CD14-positive monocyte (primary cell): Measurements from ENCODE around the gene PRODH2. TPM values are rescaled to one million over a fixed set of nuclear protein-coding genes. Genes with fewer than 3 reads are reported as not detected.

Experiments used
- DNase-seq, 3 donors: peaks; one replicate each; pipeline ENCODE4 v3.0.0-alpha.2; 2011 to 2022
- H2AFZ ChIP-seq: 2 replicates; pipeline ENCODE4 v1.6.0; 2012; ENCODE audit warnings: mild to moderate bottlenecking, low read depth, low read length, inconsistent platforms; ENCODE audit not compliant: insufficient read depth, poor library complexity, severe bottlenecking
- H3K27ac ChIP-seq, 2 donors: 1 replicate in 1 of 2; 2 replicates in 1 of 2; pipeline ENCODE4 v1.5.1; 2012 to 2013; ENCODE audit warnings: low read length in 2 of 2, control low read depth in 1 of 2, inconsistent platforms in 1 of 2, low read depth in 1 of 2, mild to moderate bottlenecking in 1 of 2
- H3K27me3 ChIP-seq, 2 donors: one replicate each; pipeline versions ENCODE4 v1.6.0 to v1.6.1; 2011 to 2013; ENCODE audit warnings: low read length in 2 of 2; ENCODE audit not compliant: control insufficient read depth in 2 of 2, insufficient read depth in 2 of 2
- H3K36me3 ChIP-seq, 2 donors: replicated peaks in 1 of 2; 1 replicate in 1 of 2; 2 replicates in 1 of 2; pipeline versions ENCODE4 v1.5.1 to v1.6.1; 2012 to 2013; ENCODE audit warnings: low read length in 2 of 2, control low read depth in 1 of 2, inconsistent platforms in 1 of 2, mild to moderate bottlenecking in 1 of 2; ENCODE audit not compliant: insufficient read depth in 2 of 2, control insufficient read depth in 1 of 2
- H3K4me1 ChIP-seq, 2 donors: 1 replicate in 1 of 2; 2 replicates in 1 of 2; pipeline versions ENCODE4 v1.5.1 to v1.6.1; 2012 to 2013; ENCODE audit warnings: low read length in 2 of 2, control low read depth in 1 of 2, inconsistent platforms in 1 of 2, mild to moderate bottlenecking in 1 of 2, moderate library complexity in 1 of 2; ENCODE audit not compliant: insufficient read depth in 2 of 2, control insufficient read depth in 1 of 2
- H3K4me2 ChIP-seq: replicated peaks from 2 replicates; pipeline ENCODE3; 2012; ENCODE audit warnings: low read length, moderate library complexity, mild to moderate bottlenecking; ENCODE audit not compliant: poor library complexity, severe bottlenecking; ENCODE audit errors: extremely low read depth
- H3K4me3 ChIP-seq, 3 experiments: fragments of 200-600 bp in 1 of 3; sonication (generic) in 1 of 3; replicated peaks in 1 of 3; 1 replicate in 2 of 3; 2 replicates in 1 of 3; pipeline ENCODE4 v1.5.1; 2011 to 2013; ENCODE audit warnings: low read length in 3 of 3, mild to moderate bottlenecking in 3 of 3, control low read depth in 2 of 3, low read depth in 2 of 3, inconsistent platforms in 1 of 3, moderate library complexity in 1 of 3
- H3K79me2 ChIP-seq: 2 replicates; pipeline ENCODE4 v1.6.0; 2012; ENCODE audit warnings: mild to moderate bottlenecking, control low read depth, inconsistent platforms, low read length, moderate library complexity; ENCODE audit not compliant: insufficient read depth
- H3K9ac ChIP-seq: 2 replicates; pipeline ENCODE4 v1.6.0; 2017; ENCODE audit warnings: low read length, mild to moderate bottlenecking; ENCODE audit not compliant: insufficient read depth, poor library complexity, severe bottlenecking
- H3K9me3 ChIP-seq, 2 donors: replicated peaks in 1 of 2; 1 replicate in 1 of 2; 2 replicates in 1 of 2; pipeline versions ENCODE4 v1.5.1 to v1.6.1; 2012 to 2013; ENCODE audit warnings: low read length in 2 of 2, control low read depth in 1 of 2; ENCODE audit not compliant: control insufficient read depth in 1 of 2, insufficient read depth in 1 of 2
- H4K20me1 ChIP-seq: 2 replicates; pipeline ENCODE4 v1.6.0; 2012; ENCODE audit warnings: mild to moderate bottlenecking, low read length, control low read depth, moderate library complexity; ENCODE audit not compliant: insufficient read depth
- H3K27ac Mint-ChIP-seq, 7 donors: one replicate each; pipeline ENCODE4 v1.8.0; 2020; ENCODE audit warnings: mild to moderate bottlenecking in 7 of 7, mixed read lengths in 7 of 7, moderate library complexity in 6 of 7, inconsistent platforms in 2 of 7
- H3K27me3 Mint-ChIP-seq, 3 donors: one replicate each; pipeline ENCODE4 v1.8.0; 2021 to 2022; ENCODE audit warnings: low read depth in 3 of 3, mild to moderate bottlenecking in 3 of 3, mixed read lengths in 3 of 3, moderate library complexity in 3 of 3, inconsistent platforms in 1 of 3
- H3K36me3 Mint-ChIP-seq, 2 donors: one replicate each; pipeline ENCODE4 v1.8.0; 2020; ENCODE audit warnings: mixed read lengths in 2 of 2, inconsistent platforms in 1 of 2, mild to moderate bottlenecking in 1 of 2
- H3K4me1 Mint-ChIP-seq: one replicate; pipeline ENCODE4 v1.8.0; 2020; ENCODE audit warnings: mild to moderate bottlenecking, mixed read lengths
- H3K4me3 Mint-ChIP-seq, 2 donors: one replicate each; pipeline ENCODE4 v1.8.0; 2020; ENCODE audit warnings: mild to moderate bottlenecking in 2 of 2, mixed read lengths in 2 of 2, moderate library complexity in 1 of 2
- H3K9me3 Mint-ChIP-seq, 7 donors: one replicate each; pipeline ENCODE4 v1.8.0; 2020 to 2022; ENCODE audit warnings: mixed read lengths in 7 of 7, mild to moderate bottlenecking in 6 of 7, moderate library complexity in 6 of 7, inconsistent platforms in 2 of 7
- WGBS: methylation state at CpG from one replicate; pipeline ENCODE4 v1.1.5; 2013; ENCODE audit warnings: missing lambda C conversion rate; ENCODE audit not compliant: insufficient coverage; 5-methylcytosine and 5-hydroxymethylcytosine counted together
- intact Hi-C, 2 donors: fragments of 100-400 bp; cut with micrococcal nuclease; formaldehyde crosslinking; loops; one replicate each; pipeline versions ENCODE4 v1.15.0 to v1.15.1; 2023
- polyA plus RNA-seq, 3 donors: library from polyadenylated mRNA; depleted of rRNA in 1 of 3; unstranded in 2 of 3; stranded (reverse) in 1 of 3; fragments of 300-500 nt in 2 of 3; fragments of >200 nt in 1 of 3; fragmentation: Illumina TruSeq in 2 of 3; gene quantifications; 1 replicate in 2 of 3; 2 replicates in 1 of 3; pipeline ENCODE4 v1.2.3, GENCODE V29; 2012 to 2021
- TF ChIP-seq, protein P1 (sequence below): fragments of 200-600 bp; IDR thresholded peaks from one replicate; pipeline ENCODE4 v1.8.0; 2022; ENCODE audit warnings: antibody characterized with exemption, mild to moderate bottlenecking

Gene PRODH2
- polyA plus RNA-seq, 3 donors: not detected

DNA sequence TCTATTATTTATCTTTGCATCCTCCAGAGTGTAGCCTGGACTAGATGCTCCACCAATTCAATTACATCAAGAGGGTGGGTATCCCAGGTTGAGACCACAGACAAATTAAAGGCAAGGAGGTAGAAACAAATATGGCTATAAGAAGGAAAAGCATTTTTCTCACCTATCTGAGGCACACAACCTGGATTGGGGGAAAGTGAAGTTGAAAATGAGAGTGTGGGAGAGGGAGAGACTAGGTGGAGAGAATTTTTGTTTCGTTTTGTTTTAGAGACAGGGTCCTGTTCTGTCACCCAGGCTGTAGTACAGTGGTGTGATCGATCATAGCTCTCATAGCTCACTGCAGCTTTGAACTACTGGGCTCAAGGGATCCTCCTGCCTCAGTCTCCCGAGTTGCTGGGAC lies 5.8 kb upstream of the PRODH2 start:
- 41% methylated on average over 2 of the region's 3 CpGs for WGBS
- intact Hi-C loops: no loop called here
- Histone ChIP-seq H3K9ac (no peak overlapping the region), H2AFZ (no peak overlapping the region), H4K20me1 (no peaks in the 10 kb centered on the region), H3K9me3 (no peaks in the 10 kb centered on the region), H3K27me3 (peaks cover 0 to 3% of the 10 kb centered on the region in 2 donors), H3K4me3 (no peak overlapping the region), H3K4me2 (no peak overlapping the region), H3K79me2 (no peaks in the 10 kb centered on the region), H3K36me3 (no peaks in the 10 kb centered on the region), H3K4me1 (no peaks in the 10 kb centered on the region), H3K27ac (no peak overlapping the region)
- Mint-ChIP-seq H3K36me3 (no peaks in the 10 kb centered on the region), H3K4me1 (no peaks in the 10 kb centered on the region), H3K4me3 (no peak overlapping the region), H3K27ac (no peak overlapping the region), H3K27me3 (peaks cover 1 to 10% (median 9%) of the 10 kb centered on the region in 3 donors), H3K9me3 (peaks cover 0 to 3% (median 0%) of the 10 kb centered on the region in 7 donors)
- DNase-seq: no peak
- TF ChIP-seq, protein P1, sequence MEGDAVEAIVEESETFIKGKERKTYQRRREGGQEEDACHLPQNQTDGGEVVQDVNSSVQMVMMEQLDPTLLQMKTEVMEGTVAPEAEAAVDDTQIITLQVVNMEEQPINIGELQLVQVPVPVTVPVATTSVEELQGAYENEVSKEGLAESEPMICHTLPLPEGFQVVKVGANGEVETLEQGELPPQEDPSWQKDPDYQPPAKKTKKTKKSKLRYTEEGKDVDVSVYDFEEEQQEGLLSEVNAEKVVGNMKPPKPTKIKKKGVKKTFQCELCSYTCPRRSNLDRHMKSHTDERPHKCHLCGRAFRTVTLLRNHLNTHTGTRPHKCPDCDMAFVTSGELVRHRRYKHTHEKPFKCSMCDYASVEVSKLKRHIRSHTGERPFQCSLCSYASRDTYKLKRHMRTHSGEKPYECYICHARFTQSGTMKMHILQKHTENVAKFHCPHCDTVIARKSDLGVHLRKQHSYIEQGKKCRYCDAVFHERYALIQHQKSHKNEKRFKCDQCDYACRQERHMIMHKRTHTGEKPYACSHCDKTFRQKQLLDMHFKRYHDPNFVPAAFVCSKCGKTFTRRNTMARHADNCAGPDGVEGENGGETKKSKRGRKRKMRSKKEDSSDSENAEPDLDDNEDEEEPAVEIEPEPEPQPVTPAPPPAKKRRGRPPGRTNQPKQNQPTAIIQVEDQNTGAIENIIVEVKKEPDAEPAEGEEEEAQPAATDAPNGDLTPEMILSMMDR: no peak

GRCh38 chr19:35816846-35817245 lies 4.2 kb upstream of the PRODH2 start:
- intact Hi-C loops: no loop called here
- no peaks in the 10 kb centered on the region for H4K20me1 ChIP-seq
- H3K4me3 ChIP-seq: no peak overlapping the region
- DNase-seq: no peak
- H3K27ac Mint-ChIP-seq: no peak overlapping the region
- peaks cover 3 to 11% (median 10%) of the 10 kb centered on the region in 3 donors for H3K27me3 Mint-ChIP-seq
- H3K36me3 ChIP-seq: no peaks in the 10 kb centered on the region
- H3K9me3 ChIP-seq: no peaks in the 10 kb centered on the region
- TF ChIP-seq, protein P1: no peak
- 89% methylated on average over 7 of the region's 9 CpGs for WGBS
- no peaks in the 10 kb centered on the region for H3K36me3 Mint-ChIP-seq
- H3K9me3 Mint-ChIP-seq: peaks cover 0 to 3% (median 0%) of the 10 kb centered on the region in 7 donors
- no peaks in the 10 kb centered on the region for H3K4me1 ChIP-seq
- H3K4me2 ChIP-seq: no peak overlapping the region
- H3K4me1 Mint-ChIP-seq: no peaks in the 10 kb centered on the region
- H3K79me2 ChIP-seq: no peaks in the 10 kb centered on the region
- H2AFZ ChIP-seq: no peak overlapping the region
- no peak overlapping the region for H3K4me3 Mint-ChIP-seq
- no peak overlapping the region for H3K9ac ChIP-seq
- H3K27ac ChIP-seq: no peak overlapping the region
- H3K27me3 ChIP-seq: peaks cover 0 to 3% of the 10 kb centered on the region in 2 donors
